HepG2 (cell line): ENCODE measurements around the gene SEMA7A. TPM values are rescaled to one million over a fixed set of nuclear protein-coding genes. Genes with fewer than 3 reads are reported as not detected.

ENCODE experiments used
- ISX ChIP-seq: sonication (generic); formaldehyde crosslinking; conservative IDR thresholded peaks from 2 replicates; pipeline ENCODE4 v1.5.0; 2020; ENCODE audit warnings: missing genetic modification reagents
- NR3C1 ChIP-seq: sonication (generic); formaldehyde crosslinking; IDR thresholded peaks from 2 replicates; pipeline ENCODE4 v1.4.0; 2020; ENCODE audit warnings: missing genetic modification reagents
- RXRA ChIP-seq: sonication (generic); formaldehyde crosslinking; IDR thresholded peaks from 2 replicates; pipeline ENCODE4 v1.5.1; 2020; ENCODE audit warnings: missing genetic modification reagents
- SRSF9 ChIP-seq: fragments of 200-400 bp; formaldehyde crosslinking; IDR thresholded peaks from 2 replicates; pipeline ENCODE4 v1.6.1; 2018; ENCODE audit warnings: borderline replicate concordance, mild to moderate bottlenecking, low read depth, low read length; ENCODE audit not compliant: insufficient read depth, poor library complexity, severe bottlenecking
- ZMAT3 ChIP-seq: sonication (generic); formaldehyde crosslinking; conservative IDR thresholded peaks from 2 replicates; pipeline ENCODE4 v1.7.0; 2021; ENCODE audit warnings: missing genetic modification reagents
- ZNF274 ChIP-seq: sonication (generic); formaldehyde crosslinking; IDR thresholded peaks from 2 replicates; pipeline ENCODE4 v1.5.1; 2020; ENCODE audit warnings: mild to moderate bottlenecking, missing genetic modification reagents
- ZNF432 ChIP-seq: sonication (generic); formaldehyde crosslinking; IDR thresholded peaks from 2 replicates; pipeline ENCODE4 v1.5.0; 2020; ENCODE audit warnings: missing genetic modification reagents, mild to moderate bottlenecking, borderline replicate concordance
- ZNF672 ChIP-seq: sonication (generic); formaldehyde crosslinking; IDR thresholded peaks from 2 replicates; pipeline ENCODE4 v1.8.1; 2022; ENCODE audit warnings: missing genetic modification reagents
- ZZZ3 ChIP-seq: sonication (generic); formaldehyde crosslinking; IDR thresholded peaks from 2 replicates; pipeline ENCODE4 v1.4.0; 2020; ENCODE audit warnings: missing genetic modification reagents, mild to moderate bottlenecking, borderline replicate concordance
- polyA plus RNA-seq, 8 experiments: library from polyadenylated mRNA; depleted of rRNA in 3 of 8; stranded (reverse) in 7 of 8; unstranded in 1 of 8; fragments of >200 nt; fragmentation: Illumina TruSeq in 4 of 8; extraction: Trizol in 4 of 8; gene quantifications; 2 replicates each; pipeline versions ENCODE4 v1.2.1 to v1.2.3, GENCODE V29; 2011 to 2016; ENCODE audit warnings: low read depth in 4 of 8, missing spikeins in 1 of 8, mixed read lengths in 1 of 8; ENCODE audit not compliant: insufficient read depth in 1 of 8
- total RNA-seq, 5 experiments: library from RNA; depleted of rRNA; stranded (reverse); fragments of >200 nt; fragmentation: Illumina TruSeq; extraction: Trizol; gene quantifications; 2 replicates each; pipeline ENCODE4 v1.2.3, GENCODE V29; 2016; ENCODE audit warnings: low read depth in 1 of 5
- TF ChIP-seq, protein P1 (sequence below): sonication (generic); formaldehyde crosslinking; IDR thresholded peaks from 2 replicates; pipeline ENCODE4 v1.9.0; 2022; ENCODE audit warnings: missing genetic modification reagents, mild to moderate bottlenecking, borderline replicate concordance
- TF ChIP-seq, protein P2 (sequence below): sonication (generic); formaldehyde crosslinking; IDR thresholded peaks from 2 replicates; pipeline ENCODE4 v1.5.0; 2020; ENCODE audit warnings: mild to moderate bottlenecking, missing genetic modification reagents
- TF ChIP-seq, protein P3 (sequence below): sonication (generic); formaldehyde crosslinking; IDR thresholded peaks from 2 replicates; pipeline ENCODE4 v1.5.0; 2020; ENCODE audit warnings: mild to moderate bottlenecking, missing genetic modification reagents, borderline replicate concordance
- TF ChIP-seq, protein P4 (sequence below): IDR thresholded peaks from 2 replicates; pipeline ENCODE4 v1.6.1; 2016; ENCODE audit warnings: missing compliant biosample characterization, missing genetic modification reagents, borderline replicate concordance

Gene SEMA7A
- total and polyA plus RNA-seq, 2 of the 13 experiments (the other 11 are each of a cell fraction or from before 2014, with no cell fraction given) = 9.0 to 15.8 TPM

DNA sequence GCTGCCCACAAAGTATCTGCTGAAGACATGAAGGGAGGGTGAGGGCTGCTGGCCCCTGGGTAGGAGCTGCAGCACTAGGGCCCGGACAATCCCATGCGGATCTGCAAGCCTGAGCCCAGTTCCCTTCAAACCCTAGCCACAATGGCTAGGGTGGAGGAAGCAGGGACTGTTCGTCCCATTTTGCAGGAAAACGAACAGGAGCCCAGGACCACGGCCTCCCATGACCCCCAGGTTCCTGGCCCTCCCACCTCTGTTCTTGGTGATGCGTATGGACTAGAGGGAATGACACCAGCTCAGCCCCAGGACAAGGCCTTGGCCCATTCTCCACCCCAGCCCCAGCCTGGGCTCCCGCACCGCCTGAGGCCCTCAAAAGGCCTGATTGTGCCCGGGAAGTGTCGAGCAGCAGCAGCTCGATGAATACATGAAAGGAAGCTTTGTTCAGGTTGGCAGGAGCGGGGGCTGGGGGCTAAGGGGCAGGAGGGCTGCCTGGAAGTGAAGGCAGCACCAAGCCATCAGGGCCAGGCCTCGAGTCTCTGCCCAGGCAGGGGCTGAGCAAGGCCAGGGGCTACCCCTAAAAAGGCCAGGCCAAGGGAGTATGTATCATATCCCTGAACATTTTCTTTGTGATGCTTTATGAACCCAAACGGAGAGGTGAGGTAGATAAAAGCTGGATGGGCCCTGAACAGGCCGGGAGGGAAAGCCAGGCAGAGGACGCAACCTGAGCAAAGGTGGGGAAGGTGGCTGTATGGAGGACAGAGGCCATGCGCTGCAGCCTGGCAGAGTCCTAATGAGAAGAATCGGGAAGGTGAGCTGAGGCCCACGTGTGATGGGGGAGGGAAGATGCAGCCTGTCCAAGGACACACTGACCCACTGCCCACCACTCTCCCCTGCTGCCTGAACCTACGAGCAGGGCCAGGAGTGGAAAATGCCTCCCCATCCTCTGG is 12.2 kb downstream of the SEMA7A start (continued):
- TF ChIP-seq, protein P1, sequence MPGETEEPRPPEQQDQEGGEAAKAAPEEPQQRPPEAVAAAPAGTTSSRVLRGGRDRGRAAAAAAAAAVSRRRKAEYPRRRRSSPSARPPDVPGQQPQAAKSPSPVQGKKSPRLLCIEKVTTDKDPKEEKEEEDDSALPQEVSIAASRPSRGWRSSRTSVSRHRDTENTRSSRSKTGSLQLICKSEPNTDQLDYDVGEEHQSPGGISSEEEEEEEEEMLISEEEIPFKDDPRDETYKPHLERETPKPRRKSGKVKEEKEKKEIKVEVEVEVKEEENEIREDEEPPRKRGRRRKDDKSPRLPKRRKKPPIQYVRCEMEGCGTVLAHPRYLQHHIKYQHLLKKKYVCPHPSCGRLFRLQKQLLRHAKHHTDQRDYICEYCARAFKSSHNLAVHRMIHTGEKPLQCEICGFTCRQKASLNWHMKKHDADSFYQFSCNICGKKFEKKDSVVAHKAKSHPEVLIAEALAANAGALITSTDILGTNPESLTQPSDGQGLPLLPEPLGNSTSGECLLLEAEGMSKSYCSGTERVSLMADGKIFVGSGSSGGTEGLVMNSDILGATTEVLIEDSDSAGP (CRISPR knock-in tag) = peak; percentile 39
- TF ChIP-seq ISX (CRISPR knock-in tag) (no peak), ZZZ3 (CRISPR knock-in tag) (no peak), ZNF672 (CRISPR knock-in tag) (no peak), NR3C1 (CRISPR knock-in tag) (no peak), ZMAT3 (CRISPR knock-in tag) (0 out of 2 replicates have a peak, but pooled peaks have one; percentile 69), SRSF9 (no peak), RXRA (peak; percentile 92), ZNF432 (CRISPR knock-in tag) (no peak), ZNF274 (CRISPR knock-in tag) (no peak; the same call in 1 of the 2 replicates)
- TF ChIP-seq, protein P2, sequence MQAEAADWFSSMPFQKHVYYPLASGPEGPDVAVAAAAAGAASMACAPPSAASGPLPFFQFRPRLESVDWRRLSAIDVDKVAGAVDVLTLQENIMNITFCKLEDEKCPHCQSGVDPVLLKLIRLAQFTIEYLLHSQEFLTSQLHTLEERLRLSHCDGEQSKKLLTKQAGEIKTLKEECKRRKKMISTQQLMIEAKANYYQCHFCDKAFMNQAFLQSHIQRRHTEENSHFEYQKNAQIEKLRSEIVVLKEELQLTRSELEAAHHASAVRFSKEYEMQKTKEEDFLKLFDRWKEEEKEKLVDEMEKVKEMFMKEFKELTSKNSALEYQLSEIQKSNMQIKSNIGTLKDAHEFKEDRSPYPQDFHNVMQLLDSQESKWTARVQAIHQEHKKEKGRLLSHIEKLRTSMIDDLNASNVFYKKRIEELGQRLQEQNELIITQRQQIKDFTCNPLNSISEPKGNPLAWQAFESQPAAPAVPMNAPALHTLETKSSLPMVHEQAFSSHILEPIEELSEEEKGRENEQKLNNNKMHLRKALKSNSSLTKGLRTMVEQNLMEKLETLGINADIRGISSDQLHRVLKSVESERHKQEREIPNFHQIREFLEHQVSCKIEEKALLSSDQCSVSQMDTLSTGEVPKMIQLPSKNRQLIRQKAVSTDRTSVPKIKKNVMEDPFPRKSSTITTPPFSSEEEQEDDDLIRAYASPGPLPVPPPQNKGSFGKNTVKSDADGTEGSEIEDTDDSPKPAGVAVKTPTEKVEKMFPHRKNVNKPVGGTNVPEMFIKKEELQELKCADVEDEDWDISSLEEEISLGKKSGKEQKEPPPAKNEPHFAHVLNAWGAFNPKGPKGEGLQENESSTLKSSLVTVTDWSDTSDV = no peak
- TF ChIP-seq, protein P3, sequence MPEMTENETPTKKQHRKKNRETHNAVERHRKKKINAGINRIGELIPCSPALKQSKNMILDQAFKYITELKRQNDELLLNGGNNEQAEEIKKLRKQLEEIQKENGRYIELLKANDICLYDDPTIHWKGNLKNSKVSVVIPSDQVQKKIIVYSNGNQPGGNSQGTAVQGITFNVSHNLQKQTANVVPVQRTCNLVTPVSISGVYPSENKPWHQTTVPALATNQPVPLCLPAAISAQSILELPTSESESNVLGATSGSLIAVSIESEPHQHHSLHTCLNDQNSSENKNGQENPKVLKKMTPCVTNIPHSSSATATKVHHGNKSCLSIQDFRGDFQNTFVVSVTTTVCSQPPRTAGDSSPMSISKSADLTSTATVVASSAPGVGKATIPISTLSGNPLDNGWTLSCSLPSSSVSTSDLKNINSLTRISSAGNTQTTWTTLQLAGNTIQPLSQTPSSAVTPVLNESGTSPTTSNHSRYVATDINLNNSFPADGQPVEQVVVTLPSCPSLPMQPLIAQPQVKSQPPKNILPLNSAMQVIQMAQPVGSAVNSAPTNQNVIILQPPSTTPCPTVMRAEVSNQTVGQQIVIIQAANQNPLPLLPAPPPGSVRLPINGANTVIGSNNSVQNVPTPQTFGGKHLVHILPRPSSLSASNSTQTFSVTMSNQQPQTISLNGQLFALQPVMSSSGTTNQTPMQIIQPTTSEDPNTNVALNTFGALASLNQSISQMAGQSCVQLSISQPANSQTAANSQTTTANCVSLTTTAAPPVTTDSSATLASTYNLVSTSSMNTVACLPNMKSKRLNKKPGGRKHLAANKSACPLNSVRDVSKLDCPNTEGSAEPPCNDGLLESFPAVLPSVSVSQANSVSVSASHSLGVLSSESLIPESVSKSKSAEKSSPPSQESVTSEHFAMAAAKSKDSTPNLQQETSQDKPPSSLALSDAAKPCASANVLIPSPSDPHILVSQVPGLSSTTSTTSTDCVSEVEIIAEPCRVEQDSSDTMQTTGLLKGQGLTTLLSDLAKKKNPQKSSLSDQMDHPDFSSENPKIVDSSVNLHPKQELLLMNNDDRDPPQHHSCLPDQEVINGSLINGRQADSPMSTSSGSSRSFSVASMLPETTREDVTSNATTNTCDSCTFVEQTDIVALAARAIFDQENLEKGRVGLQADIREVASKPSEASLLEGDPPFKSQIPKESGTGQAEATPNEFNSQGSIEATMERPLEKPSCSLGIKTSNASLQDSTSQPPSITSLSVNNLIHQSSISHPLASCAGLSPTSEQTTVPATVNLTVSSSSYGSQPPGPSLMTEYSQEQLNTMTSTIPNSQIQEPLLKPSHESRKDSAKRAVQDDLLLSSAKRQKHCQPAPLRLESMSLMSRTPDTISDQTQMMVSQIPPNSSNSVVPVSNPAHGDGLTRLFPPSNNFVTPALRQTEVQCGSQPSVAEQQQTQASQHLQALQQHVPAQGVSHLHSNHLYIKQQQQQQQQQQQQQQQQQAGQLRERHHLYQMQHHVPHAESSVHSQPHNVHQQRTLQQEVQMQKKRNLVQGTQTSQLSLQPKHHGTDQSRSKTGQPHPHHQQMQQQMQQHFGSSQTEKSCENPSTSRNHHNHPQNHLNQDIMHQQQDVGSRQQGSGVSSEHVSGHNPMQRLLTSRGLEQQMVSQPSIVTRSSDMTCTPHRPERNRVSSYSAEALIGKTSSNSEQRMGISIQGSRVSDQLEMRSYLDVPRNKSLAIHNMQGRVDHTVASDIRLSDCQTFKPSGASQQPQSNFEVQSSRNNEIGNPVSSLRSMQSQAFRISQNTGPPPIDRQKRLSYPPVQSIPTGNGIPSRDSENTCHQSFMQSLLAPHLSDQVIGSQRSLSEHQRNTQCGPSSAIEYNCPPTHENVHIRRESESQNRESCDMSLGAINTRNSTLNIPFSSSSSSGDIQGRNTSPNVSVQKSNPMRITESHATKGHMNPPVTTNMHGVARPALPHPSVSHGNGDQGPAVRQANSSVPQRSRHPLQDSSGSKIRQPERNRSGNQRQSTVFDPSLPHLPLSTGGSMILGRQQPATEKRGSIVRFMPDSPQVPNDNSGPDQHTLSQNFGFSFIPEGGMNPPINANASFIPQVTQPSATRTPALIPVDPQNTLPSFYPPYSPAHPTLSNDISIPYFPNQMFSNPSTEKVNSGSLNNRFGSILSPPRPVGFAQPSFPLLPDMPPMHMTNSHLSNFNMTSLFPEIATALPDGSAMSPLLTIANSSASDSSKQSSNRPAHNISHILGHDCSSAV (CRISPR knock-in tag) = no peak
- TF ChIP-seq, protein P4, sequence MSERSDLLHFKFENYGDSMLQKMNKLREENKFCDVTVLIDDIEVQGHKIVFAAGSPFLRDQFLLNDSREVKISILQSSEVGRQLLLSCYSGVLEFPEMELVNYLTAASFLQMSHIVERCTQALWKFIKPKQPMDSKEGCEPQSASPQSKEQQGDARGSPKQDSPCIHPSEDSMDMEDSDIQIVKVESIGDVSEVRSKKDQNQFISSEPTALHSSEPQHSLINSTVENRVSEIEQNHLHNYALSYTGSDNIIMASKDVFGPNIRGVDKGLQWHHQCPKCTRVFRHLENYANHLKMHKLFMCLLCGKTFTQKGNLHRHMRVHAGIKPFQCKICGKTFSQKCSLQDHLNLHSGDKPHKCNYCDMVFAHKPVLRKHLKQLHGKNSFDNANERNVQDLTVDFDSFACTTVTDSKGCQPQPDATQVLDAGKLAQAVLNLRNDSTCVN (CRISPR knock-in tag) = no peak
